Measurements from ENCODE around the gene CNNM3. TPM values are rescaled to one million over a fixed set of nuclear protein-coding genes. Genes with fewer than 3 reads are reported as not detected.

Gene CNNM3
- total RNA-seq, 1 experiment from 2014 or later = 5.1 TPM

GRCh38 chr2:96877042-96877451, 61.0 kb downstream of the CNNM3 start:
- no peak for DNase-seq (ENCODE audit: low read depth)

GRCh38 chr2:96877631-96878092, 61.6 kb downstream of the CNNM3 start:
- DNase-seq (ENCODE audit: low read depth) = peak; percentile 55

GRCh38 chr2:96878171-96878570, 62.1 kb downstream of the CNNM3 start:
- DNase-seq (ENCODE audit: low read depth) = no peak

- no peak for DNase-seq (ENCODE audit: low read depth)
Observed at GRCh38 chr2:96878796-96879544, 62.9 kb downstream of the CNNM3 start.

- DNase-seq (ENCODE audit: low read depth) = no peak
Observed at GRCh38 chr2:96879545-96880040, 63.5 kb downstream of the CNNM3 start.

GRCh38 chr2:96880891-96881273, 64.8 kb downstream of the CNNM3 start:
- no peak for DNase-seq (ENCODE audit: low read depth)

GRCh38 chr2:96881349-96882195, 65.5 kb downstream of the CNNM3 start:
- no peak for DNase-seq (ENCODE audit: low read depth)

- no peak for DNase-seq (ENCODE audit: low read depth)
Observed at GRCh38 chr2:96882230-96882629, 66.2 kb downstream of the CNNM3 start.

GRCh38 chr2:96882906-96883305, 66.8 kb downstream of the CNNM3 start:
- DNase-seq (ENCODE audit: low read depth) = no peak

GRCh38 chr2:96883306-96883705, 67.2 kb downstream of the CNNM3 start:
- DNase-seq (ENCODE audit: low read depth) = no peak

Other genes starting within 250 kb of the CNNM3 start
- 22.1 and 26.6 TPM in 2 replicates for gene KANSL3, start 178.0 kb upstream of the CNNM3 start, total RNA-seq (2014; rRNA removed; shearing (Covaris generic))
- gene FER1L5, start 173.5 kb upstream of the CNNM3 start, total RNA-seq (2014; rRNA removed; shearing (Covaris generic)) = 0.06 TPM in 1 of 2 replicates, not detected in the other
- 33.0 and 33.9 TPM in 2 replicates for gene LMAN2L, start 76.2 kb upstream of the CNNM3 start, total RNA-seq (2014; rRNA removed; shearing (Covaris generic))
- gene CNNM4, start 55.4 kb upstream of the CNNM3 start, total RNA-seq (2014; rRNA removed; shearing (Covaris generic)) = 2.6 and 5.1 TPM in 2 replicates
- 2.1 and 6.0 TPM in 2 replicates for gene ANKRD23, start 27.8 kb downstream of the CNNM3 start, total RNA-seq (2014; rRNA removed; shearing (Covaris generic))
- 11.7 and 24.4 TPM in 2 replicates for gene ANKRD39, start 41.7 kb downstream of the CNNM3 start, total RNA-seq (2014; rRNA removed; shearing (Covaris generic))
- 17.3 and 23.5 TPM in 2 replicates for gene SEMA4C, start 53.8 kb downstream of the CNNM3 start, total RNA-seq (2014; rRNA removed; shearing (Covaris generic))
- not detected in 2 replicates for gene FAM178B, start 170.3 kb downstream of the CNNM3 start, total RNA-seq (2014; rRNA removed; shearing (Covaris generic))